ENCODE results near the gene SETBP1. TPM values are rescaled to one million over a fixed set of nuclear protein-coding genes. Genes with fewer than 3 reads are reported as not detected.

The SETBP1 gene
- total and polyA plus RNA-seq, 2 of the 8 experiments (the other 6 are each of a cell fraction or from before 2014, with no cell fraction given) = 2.0 to 6.5 TPM

- Histone ChIP-seq H3K27ac (ENCODE audit: low read depth, low read length) (no peak overlapping the region), H3K56ac (replicated peaks; ENCODE audit: insufficient read length, low read depth, low read length) (no peak overlapping the region), H3K18ac (ENCODE audit: extremely low read depth, low read length) (no peak overlapping the region), H2AK5ac (ENCODE audit: low read depth, low read length) (no peak overlapping the region), H2BK120ac (replicated peaks; ENCODE audit: low read depth, low read length) (no peak overlapping the region), H3K4me3 (ENCODE audit: extremely low read depth in 1 of 4, insufficient read depth in 2 of 4, low read depth in 3 of 4, low read length in 4 of 4) (no peak overlapping the region), H3K27me3 (replicated peaks in 1 of 4; ENCODE audit: control insufficient read depth in 3 of 4, extremely low read depth in 1 of 4, insufficient read depth in 3 of 4, low read length in 3 of 4) (no peaks in the 10 kb centered on the region), H3K4ac (replicated peaks; ENCODE audit: insufficient read length, low read depth, low read length) (no peak overlapping the region), H2BK15ac (ENCODE audit: low read length) (no peak overlapping the region), H3K23me2 (ENCODE audit: low read depth, low read length) (no peaks in the 10 kb centered on the region), H3K14ac (ENCODE audit: insufficient read length) (no peak overlapping the region), H3K4me1 (replicated peaks in 1 of 4; ENCODE audit: control insufficient read depth in 3 of 4, insufficient read depth in 4 of 4, low read length in 3 of 4) (no peaks in the 10 kb centered on the region), H3K9ac (replicated peaks in 1 of 4; ENCODE audit: extremely low read depth in 1 of 4, low read depth in 3 of 4, low read length in 3 of 4) (no peak overlapping the region), H3K79me2 (ENCODE audit: control insufficient read depth in 1 of 2, insufficient read depth in 2 of 2, low read length in 2 of 2) (no peaks in the 10 kb centered on the region), H3K9me3 (ENCODE audit: insufficient read depth in 2 of 2, low read depth in 1 of 2, low read length in 1 of 2) (no peaks in the 10 kb centered on the region), H2BK5ac (ENCODE audit: low read depth, low read length) (no peak overlapping the region), H2BK20ac (ENCODE audit: low read length) (no peak overlapping the region), H2AFZ (ENCODE audit: low read length) (no peak overlapping the region), H3K23ac (ENCODE audit: insufficient read length) (no peak overlapping the region), H3K4me2 (ENCODE audit: insufficient read depth in 1 of 2, low read depth in 2 of 2, low read length in 2 of 2) (no peak overlapping the region), H4K20me1 (replicated peaks in 1 of 2; ENCODE audit: control insufficient read depth in 1 of 2, insufficient read depth in 2 of 2, low read length in 2 of 2) (no peaks in the 10 kb centered on the region), H3K36me3 (ENCODE audit: control insufficient read depth in 2 of 4, insufficient read depth in 4 of 4, low read length in 3 of 4) (no peaks in the 10 kb centered on the region), H4K91ac (replicated peaks; ENCODE audit: insufficient read length, low read length) (no peak overlapping the region), H4K5ac (ENCODE audit: insufficient read length, low read depth, low read length) (no peak overlapping the region), H3K79me1 (ENCODE audit: low read depth, low read length) (no peaks in the 10 kb centered on the region), H4K8ac (ENCODE audit: extremely low read depth, insufficient read depth, low read length) (no peak overlapping the region), H2BK12ac (ENCODE audit: low read depth, low read length) (no peak overlapping the region)
- ChIA-PET POLR2A (ENCODE audit: partially characterized antibody) (interaction anchor here (1.2 kb wide), 1 partner anchor 9 kb away, joined by 3 read pairs; no protein-coding TSS in a partner anchor), CTCF (ENCODE audit: partially characterized antibody) (interaction anchor here (0.8 to 1.0 kb wide), 2 partner anchors 155 to 158 kb away, joined by 3 to 4 read pairs; no protein-coding TSS in a partner anchor)
- no peak for DNase-seq (ENCODE audit: low read depth in 1 of 2, low spot score in 2 of 2)
- TF ChIP-seq CTCF (IDR thresholded peaks at IDR 0.05; ENCODE audit: control extremely low read depth in 1 of 3, insufficient read depth in 1 of 3, low read depth in 1 of 3, low read length in 3 of 3) (no peak), CBX5 (IDR thresholded peaks at IDR 0.05; ENCODE audit: low read depth, low read length) (no peak), SIN3A (conservative IDR thresholded peaks at IDR 0.05 in 1 of 2, IDR thresholded peaks at IDR 0.05 in 1 of 2; ENCODE audit: low read depth in 1 of 2, low read length in 2 of 2) (no peak), TAF1 (IDR thresholded peaks at IDR 0.05; ENCODE audit: low read depth, low read length) (no peak)
- 93% methylated on average over 3 of the region's 3 CpGs; no CpG with 5 or more reads in 1 of the 2 experiments for WGBS, 2 experiments (ENCODE audit: extremely low coverage in 1 of 2, insufficient coverage in 1 of 2, insufficient read length in 1 of 2, insufficient replicate concordance in 2 of 2, low coverage in 1 of 2, low lambda C conversion rate in 2 of 2, missing lambda C conversion rate in 1 of 2)
- no peak for FAIRE-seq
These were observed 373.9 kb downstream of the SETBP1 start for GRCh38 chr18:45054636-45055035.

Measured in H1 (cell line).